Mammary epithelial cell (primary cell): ENCODE measurements around the gene SRP68.

Experiments used
- CTCF ChIP-seq, 2 donors: IDR thresholded peaks in 1 of 2; conservative IDR thresholded peaks in 1 of 2; 2 replicates each; pipeline ENCODE4 v1.5.1; 2011 to 2012; ENCODE audit warnings: inconsistent platforms in 2 of 2, low read length in 2 of 2, mild to moderate bottlenecking in 2 of 2, control low read depth in 1 of 2, low read depth in 1 of 2; ENCODE audit not compliant: insufficient read depth in 1 of 2; ENCODE audit errors: extremely low read depth in 1 of 2
- EZH2 ChIP-seq: IDR thresholded peaks from 2 replicates; pipeline ENCODE4 v1.6.1; 2012; ENCODE audit warnings: low read length, inconsistent platforms, borderline replicate concordance

GRCh38 chr17:76079535-76079955 is 7.2 kb upstream of the SRP68 start:
- TF ChIP-seq CTCF (conservative IDR thresholded peaks at IDR 0.05 in 1 of 2, IDR thresholded peaks at IDR 0.05 in 1 of 2; ENCODE audit: extremely low read depth in 1 of 2, insufficient read depth in 1 of 2, low read depth in 1 of 2, low read length in 2 of 2), result no peak
- TF ChIP-seq EZH2, result no peak
